SU-DHL-6 (cell line): Measurements from ENCODE around the gene PRSS56.

Experiments
- CTCF ChIP-seq: fragments of 200-600 bp; sonication (generic); IDR thresholded peaks from one replicate; pipeline ENCODE4 v1.5.1; 2017; ENCODE audit warnings: antibody characterized with exemption, mild to moderate bottlenecking, low read length, moderate library complexity; ENCODE audit not compliant: insufficient read depth, poor library complexity, severe bottlenecking
- EZH2phosphoT487 ChIP-seq: fragments of 200-600 bp; sonication (generic), shearing (Covaris generic); conservative IDR thresholded peaks from 2 replicates; pipeline ENCODE4 v1.6.1; 2018; ENCODE audit warnings: mild to moderate bottlenecking, antibody characterized with exemption, low read length, moderate library complexity, mixed read lengths

- TF ChIP-seq CTCF (no peak), EZH2phosphoT487 (no peak)
Measured at GRCh38 chr2:232494542-232494941, 25.6 kb upstream of the PRSS56 start.
